NCI-H2196 (cell line): Measurements from ENCODE around the gene POMT1.
"Not testable (repeated sequence)": the region's sequence is repeated elsewhere in the genome, so short reads cannot be mapped to it uniquely, and the experiment has no call there.

ENCODE experiments used
- DNase-seq: peaks from one replicate; lab custom pipeline; 2025; ENCODE audit not compliant: unreplicated experiment; lab: John Stamatoyannopoulos, UW

Gene POMT1

GRCh38 chr9:131550465-131550864 is 47.7 kb downstream of the POMT1 start:
- DNase-seq: not testable (repeated sequence)

DNA sequence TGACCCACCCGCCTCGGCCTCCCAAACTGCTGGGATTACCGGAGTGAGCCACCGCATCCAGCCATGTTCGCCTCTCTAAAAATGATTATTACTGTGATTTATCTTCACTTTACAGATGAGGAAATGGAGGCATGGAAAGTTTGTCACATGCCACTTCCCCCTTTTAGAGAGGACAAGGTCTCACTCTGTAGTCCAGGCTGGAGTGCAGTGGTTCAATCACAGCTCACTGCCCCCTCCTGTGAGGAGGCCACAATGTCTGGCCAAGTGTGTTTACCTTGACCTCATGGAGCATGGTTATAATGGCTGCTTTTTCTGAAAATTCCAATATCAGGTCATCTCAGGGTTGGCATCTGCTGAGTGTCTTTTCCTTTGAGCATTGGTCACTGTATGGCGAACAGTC is 49.3 kb downstream of the POMT1 start:
- DNase-seq: no peak

DNA sequence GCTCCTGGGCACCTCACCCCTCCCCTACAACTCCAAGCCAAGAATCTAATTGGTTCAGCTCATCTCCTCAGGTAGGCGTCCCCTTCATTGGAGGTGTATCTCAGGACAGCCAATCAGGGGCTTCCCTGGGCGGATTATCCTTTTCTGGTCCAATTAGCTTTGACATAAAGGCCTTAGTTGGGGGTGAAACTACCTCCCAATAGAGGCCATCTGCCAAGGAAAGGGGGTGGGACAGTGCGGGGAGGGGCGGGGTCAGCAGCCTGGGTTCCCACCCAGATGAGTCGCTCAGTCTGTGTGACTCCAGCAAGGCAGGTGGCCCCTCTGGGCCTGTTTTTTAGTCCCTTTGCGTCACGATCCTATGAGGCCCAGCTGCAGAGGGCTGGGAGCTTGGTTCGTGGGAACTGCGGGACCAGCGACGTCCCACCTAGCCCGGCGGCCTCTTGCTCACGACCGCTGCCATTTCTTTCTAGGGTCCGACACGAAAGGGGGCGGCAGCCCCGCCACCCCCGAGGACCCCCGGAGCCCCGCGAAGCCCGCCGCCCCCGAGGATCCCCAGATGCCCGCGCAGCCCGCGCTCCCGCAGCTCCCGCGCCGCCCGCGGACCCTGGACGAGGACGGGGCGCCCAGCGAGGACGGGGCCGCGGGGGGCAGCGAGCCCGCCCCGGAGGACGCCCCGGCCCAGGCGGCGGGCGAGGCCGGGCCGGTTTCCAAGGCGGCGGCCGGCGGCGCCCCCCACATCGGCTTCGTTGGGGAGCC is 51.5 kb downstream of the POMT1 start:
- no peak for DNase-seq

DNA sequence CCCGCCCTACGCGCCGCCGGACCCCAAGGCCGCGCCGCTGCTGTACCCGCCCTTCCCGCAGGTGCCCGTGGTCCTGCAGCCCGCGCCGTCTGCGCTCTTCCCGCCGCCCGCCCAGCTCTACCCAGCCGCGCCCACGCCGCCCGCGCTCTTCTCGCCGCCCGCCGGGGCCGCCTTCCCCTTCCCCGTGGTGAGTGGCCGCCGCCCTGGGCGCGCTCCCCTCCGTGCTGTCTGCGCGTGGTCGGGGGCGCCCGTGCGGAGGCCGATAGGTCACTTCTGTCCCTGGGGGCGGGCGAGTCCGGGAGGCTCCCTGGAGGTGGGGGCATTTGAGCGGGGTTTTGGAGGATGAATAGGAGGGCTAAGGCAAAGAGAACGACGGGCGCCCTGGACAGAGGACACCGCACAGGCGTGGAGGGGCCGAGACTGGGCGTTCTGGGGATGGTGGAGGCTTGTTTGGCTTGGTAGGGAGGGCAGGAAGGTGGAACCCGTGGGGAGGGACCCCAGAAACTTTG is 52.2 kb downstream of the POMT1 start:
- no peak for DNase-seq

- no peak for DNase-seq
Observed at GRCh38 chr9:131555841-131556673, 53.3 kb downstream of the POMT1 start.

GRCh38 chr9:131557855-131558548 is 55.3 kb downstream of the POMT1 start:
- no peak for DNase-seq

DNA sequence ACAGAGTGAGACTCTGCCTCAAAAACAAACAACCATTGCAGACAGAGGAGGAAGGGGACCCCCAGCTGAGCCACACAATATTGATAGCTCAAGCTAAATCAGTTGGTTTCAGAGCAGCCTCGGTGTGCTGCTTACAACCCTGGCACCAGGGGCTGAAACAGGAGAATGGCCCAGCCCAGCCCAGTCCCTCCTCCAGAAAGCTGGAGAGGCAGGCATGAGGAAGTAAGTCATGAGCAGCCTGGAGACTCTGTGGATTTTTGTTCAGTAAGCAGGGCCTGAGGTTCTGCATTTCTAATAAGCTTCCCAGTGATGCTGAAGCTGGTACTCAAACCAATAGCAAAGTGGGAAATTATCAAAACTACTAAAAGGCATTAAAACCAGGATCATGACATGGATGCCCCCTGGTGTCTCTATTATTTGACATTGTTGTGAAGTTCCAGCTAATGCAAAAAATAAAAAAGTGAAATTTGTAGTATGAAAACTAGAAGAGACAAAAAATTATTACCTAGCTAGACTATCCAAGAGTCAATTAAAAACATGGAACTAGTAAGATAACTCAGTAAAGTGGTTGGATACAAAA is 56.8 kb downstream of the POMT1 start:
- DNase-seq: no peak

DNA sequence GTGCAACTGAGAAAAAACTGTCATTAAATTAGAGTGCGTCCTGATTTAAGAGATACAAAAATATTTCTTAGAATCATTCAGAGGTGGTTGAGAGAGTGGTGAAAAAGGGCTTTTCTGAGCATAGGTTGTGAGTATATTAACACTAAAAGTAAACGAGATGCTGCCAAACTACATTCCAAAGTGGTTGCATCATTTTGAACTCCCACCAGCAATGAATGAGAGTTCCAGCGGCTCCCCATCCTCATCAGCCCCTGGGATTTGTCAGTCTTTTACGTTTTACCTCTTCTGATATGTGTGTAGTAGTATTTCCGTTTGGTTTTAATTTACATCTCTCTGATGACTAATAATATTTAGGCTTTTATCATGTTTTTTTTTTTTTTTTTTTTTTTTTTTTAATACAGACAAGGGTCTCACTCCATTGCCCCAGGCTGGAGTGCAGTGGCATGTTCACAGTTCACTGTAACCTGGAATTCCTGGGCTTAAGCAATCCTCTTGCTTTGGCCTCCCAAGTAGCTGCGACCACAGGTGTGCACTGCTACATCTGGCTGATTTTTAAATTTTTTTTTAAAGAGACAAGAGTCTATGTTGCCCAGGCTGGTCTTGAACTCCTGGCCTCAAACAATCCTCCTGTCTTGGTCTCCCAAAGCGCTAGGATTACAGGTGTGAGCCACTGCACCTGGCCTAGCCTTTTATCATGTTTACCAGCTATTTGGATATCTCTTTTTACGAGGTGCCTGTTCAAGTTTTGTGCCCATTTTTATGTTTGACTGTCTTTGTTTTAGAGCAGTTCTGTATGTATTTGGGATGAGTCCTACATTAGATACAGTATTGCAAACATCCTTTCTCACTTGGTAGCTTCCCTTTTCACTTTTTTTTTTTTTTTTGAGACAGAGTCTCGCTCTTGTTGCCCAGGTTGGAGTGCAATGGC is 59.6 kb downstream of the POMT1 start:
- DNase-seq: no peak

DNA sequence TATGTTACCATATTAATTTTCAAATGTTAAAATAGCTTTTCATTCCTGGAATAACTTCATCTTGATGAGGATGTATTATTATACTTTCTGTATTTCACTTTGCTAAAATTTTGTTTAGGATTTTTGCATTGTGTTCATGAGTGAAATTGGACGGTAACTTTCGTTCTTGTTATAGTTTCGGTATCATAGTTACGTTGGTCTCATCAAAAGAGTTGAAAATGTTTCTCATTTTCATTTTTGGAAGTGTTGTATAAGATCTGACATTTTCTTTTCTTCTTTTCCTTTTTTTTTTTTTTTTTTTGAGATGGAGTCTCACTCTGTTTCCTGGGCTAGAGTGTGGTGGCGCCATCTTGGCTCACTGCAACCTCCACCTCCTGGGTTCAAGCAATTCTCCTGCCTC is 62.7 kb downstream of the POMT1 start:
- no peak for DNase-seq

GRCh38 chr9:131566158-131566557 is 63.4 kb downstream of the POMT1 start:
- DNase-seq: no peak

- DNase-seq: no peak
Observed at GRCh38 chr9:131567910-131568309, 65.2 kb downstream of the POMT1 start.
